NCI-H1105 (cell line): ENCODE measurements around the gene PDLIM5.

Experiments
- DNase-seq: peaks from one replicate; lab custom pipeline; 2025; lab: John Stamatoyannopoulos, UW

The PDLIM5 gene

DNA sequence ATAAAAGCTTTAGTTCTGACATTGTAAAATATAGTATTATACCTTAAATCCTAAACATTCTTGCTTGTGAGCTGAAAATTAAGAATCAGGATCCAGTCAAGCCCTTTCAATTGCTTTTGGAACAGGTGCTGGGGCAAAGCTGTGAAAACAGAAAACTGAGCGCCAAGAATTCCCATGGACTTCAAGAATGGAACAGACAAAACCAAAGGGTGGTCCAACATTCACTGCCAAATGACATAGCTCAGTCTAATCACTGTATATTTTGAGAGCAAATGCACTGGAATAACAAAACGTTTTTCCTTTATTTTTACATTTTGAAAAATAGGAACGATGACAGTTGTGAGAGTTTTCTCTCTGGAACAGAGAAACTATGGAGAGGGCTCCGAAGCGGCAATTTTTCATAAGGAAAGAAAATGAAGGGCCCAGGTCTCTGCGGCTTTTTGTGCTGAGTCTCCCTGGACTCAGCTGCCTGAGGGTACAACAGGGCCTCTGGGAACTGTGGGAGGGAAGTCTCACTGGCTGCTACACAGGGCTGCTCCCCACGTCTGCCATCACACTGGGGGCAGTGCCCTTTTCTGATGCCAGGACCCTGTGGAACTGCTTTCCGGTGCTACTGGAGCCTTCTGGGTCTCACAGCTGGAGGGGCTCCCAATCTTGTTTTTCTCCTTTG, 250.0 kb downstream of the PDLIM5 start:
- DNase-seq: no peak

DNA sequence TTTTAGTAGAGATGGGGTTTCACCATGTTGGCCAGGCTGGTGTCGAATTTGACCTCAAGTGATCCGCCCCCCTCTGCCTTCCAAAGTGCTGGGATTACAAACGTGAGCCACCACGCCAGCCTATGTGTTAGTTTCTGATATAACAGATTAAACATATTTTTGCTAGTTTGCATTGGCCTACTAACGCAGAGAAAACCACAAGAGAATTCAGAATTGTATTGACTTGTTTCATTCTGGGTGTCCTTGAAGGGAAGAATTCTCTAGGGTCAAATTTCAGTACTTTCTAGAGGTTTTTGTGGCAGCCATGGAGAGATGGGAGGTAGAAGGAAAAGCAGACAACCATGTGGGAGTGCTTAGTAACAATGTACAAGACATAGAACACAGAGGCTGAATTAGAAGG, 259.9 kb downstream of the PDLIM5 start:
- DNase-seq: no peak

- no peak for DNase-seq
These were observed 262.8 kb downstream of the PDLIM5 start for GRCh38 chr4:94714365-94715160.

GRCh38 chr4:94715726-94716125, 264.0 kb downstream of the PDLIM5 start:
- no peak for DNase-seq
